Cardiac muscle cell (in vitro differentiated cells and primary cell): ENCODE measurements around the gene ANKRD11. TPM values are rescaled to one million over a fixed set of nuclear protein-coding genes. Genes with fewer than 3 reads are reported as not detected.
A peak's percentile ranks its signal among the peaks of the same experiment; 100 is the strongest.

Source experiments
- DNase-seq, 2 donors: peaks; one replicate each; pipeline versions ENCODE4 v3.0.0 to v3.0.0-alpha.2; 2010 to 2017; ENCODE audit warnings: low read depth in 1 of 2, low spot score in 1 of 2
- H3K27ac ChIP-seq: fragments of 200-600 bp; sonication (generic); 2 replicates; pipeline ENCODE4 v1.5.1; 2016
- H3K27me3 ChIP-seq: fragments of 200-600 bp; sonication (generic); 2 replicates; pipeline ENCODE4 v1.6.0; 2016; ENCODE audit warnings: control low read depth
- H3K36me3 ChIP-seq: fragments of 200-600 bp; sonication (generic); 2 replicates; pipeline ENCODE4 v1.5.1; 2016; ENCODE audit warnings: control low read depth
- H3K4me1 ChIP-seq: fragments of 200-600 bp; sonication (generic); 2 replicates; pipeline ENCODE4 v1.8.1; 2017; ENCODE audit warnings: low read depth, mild to moderate bottlenecking, mixed run types
- H3K4me3 ChIP-seq: fragments of 200-600 bp; sonication (generic); 2 replicates; pipeline ENCODE4 v1.5.1; 2016; ENCODE audit warnings: mild to moderate bottlenecking
- H3K9me3 ChIP-seq: fragments of 200-600 bp; sonication (generic); 2 replicates; pipeline ENCODE4 v1.5.1; 2017; ENCODE audit warnings: low read depth, mild to moderate bottlenecking, control low read depth
- polyA plus RNA-seq: library from polyadenylated mRNA; unstranded; fragments of >200 nt; fragmentation: Nextera tagmentation; extraction: Ambion mirVana; gene quantifications from 2 replicates; pipeline ENCODE4 v1.2.1, GENCODE V29; 2016
- total RNA-seq: library from RNA; depleted of rRNA; stranded (reverse); fragments of >200 nt; gene quantifications from 2 replicates; pipeline ENCODE4 v1.2.3, GENCODE V29; 2016
- TF ChIP-seq, protein P1 (sequence below): IDR thresholded peaks from 2 replicates; pipeline ENCODE4 v1.5.1; 2012; ENCODE audit warnings: low read depth, mild to moderate bottlenecking, low read length

The ANKRD11 gene
- total and polyA plus RNA-seq, 2 experiments from 2014 or later, result 111 to 131 TPM

DNA sequence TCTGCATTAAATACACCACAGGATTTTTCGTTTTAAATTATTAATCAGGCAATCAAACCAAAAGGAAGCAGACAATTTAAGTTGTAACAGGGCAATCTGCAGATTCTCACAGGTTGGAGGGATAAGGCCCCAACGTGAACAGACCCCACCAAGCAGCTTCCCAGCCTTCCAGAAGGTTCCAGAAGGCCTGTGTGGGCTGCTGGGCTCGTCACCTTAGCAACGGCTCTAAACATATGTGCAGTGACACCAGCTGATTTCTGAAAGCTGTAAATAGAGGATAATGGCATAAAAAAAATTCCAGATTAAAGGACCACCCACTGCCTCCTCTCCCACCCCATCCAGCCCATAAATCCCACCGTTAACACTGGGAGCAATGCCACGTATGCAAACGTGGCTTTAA, 149.1 kb downstream of the ANKRD11 start:
- no peak overlapping the region for H3K4me3 ChIP-seq
- no peak for DNase-seq
- H3K27ac ChIP-seq, result no peak overlapping the region
- no peaks in the 10 kb centered on the region for H3K36me3 ChIP-seq
- no peaks in the 10 kb centered on the region for H3K9me3 ChIP-seq
- H3K4me1 ChIP-seq, result peaks cover 25% of the 10 kb centered on the region
- H3K27me3 ChIP-seq, result no peaks in the 10 kb centered on the region
- TF ChIP-seq, protein P1, sequence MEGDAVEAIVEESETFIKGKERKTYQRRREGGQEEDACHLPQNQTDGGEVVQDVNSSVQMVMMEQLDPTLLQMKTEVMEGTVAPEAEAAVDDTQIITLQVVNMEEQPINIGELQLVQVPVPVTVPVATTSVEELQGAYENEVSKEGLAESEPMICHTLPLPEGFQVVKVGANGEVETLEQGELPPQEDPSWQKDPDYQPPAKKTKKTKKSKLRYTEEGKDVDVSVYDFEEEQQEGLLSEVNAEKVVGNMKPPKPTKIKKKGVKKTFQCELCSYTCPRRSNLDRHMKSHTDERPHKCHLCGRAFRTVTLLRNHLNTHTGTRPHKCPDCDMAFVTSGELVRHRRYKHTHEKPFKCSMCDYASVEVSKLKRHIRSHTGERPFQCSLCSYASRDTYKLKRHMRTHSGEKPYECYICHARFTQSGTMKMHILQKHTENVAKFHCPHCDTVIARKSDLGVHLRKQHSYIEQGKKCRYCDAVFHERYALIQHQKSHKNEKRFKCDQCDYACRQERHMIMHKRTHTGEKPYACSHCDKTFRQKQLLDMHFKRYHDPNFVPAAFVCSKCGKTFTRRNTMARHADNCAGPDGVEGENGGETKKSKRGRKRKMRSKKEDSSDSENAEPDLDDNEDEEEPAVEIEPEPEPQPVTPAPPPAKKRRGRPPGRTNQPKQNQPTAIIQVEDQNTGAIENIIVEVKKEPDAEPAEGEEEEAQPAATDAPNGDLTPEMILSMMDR, result no peak

- H3K27me3 ChIP-seq, result no peaks in the 10 kb centered on the region
- no peaks in the 10 kb centered on the region for H3K9me3 ChIP-seq
- TF ChIP-seq, protein P1, result no peak
- no peaks in the 10 kb centered on the region for H3K36me3 ChIP-seq
- no peak overlapping the region for H3K27ac ChIP-seq
- no peak overlapping the region for H3K4me3 ChIP-seq
- DNase-seq, result no peak
- H3K4me1 ChIP-seq, result peaks cover 23% of the 10 kb centered on the region
Measured at GRCh38 chr16:89338863-89339262, 151.5 kb downstream of the ANKRD11 start.

DNA sequence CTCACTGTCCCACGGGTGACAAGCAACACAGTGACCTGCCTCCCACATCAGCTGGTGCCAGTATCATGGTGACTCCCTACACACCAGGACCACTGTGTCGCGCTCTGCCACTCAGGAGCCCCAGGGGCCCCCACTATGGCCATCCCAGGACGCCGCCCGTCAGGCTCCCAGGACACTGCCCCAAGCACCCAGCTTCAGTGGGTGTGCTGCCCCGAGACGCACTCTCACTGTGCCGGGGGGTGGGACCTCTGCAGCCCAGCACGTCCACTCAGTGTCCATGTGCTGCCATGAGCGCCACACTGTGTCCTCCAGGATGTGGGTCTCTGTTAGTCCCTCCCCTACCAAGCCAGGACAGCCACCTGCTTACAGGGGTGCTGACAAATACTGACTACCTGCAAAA, 152.4 kb downstream of the ANKRD11 start:
- Histone ChIP-seq H3K4me1 (peaks cover 28% of the 10 kb centered on the region), H3K27me3 (no peaks in the 10 kb centered on the region), H3K4me3 (no peak overlapping the region), H3K9me3 (no peaks in the 10 kb centered on the region), H3K36me3 (no peaks in the 10 kb centered on the region), H3K27ac (no peak overlapping the region)
- DNase-seq, result no peak
- TF ChIP-seq, protein P1, result no peak

GRCh38 chr16:89335803-89336485, 154.4 kb downstream of the ANKRD11 start:
- Histone ChIP-seq H3K4me1 (peaks cover 34% of the 10 kb centered on the region), H3K27ac (peak overlapping the region; percentile 80), H3K36me3 (no peaks in the 10 kb centered on the region), H3K27me3 (no peaks in the 10 kb centered on the region), H3K4me3 (no peak overlapping the region), H3K9me3 (no peaks in the 10 kb centered on the region)
- no peak for DNase-seq
- TF ChIP-seq, protein P1, result no peak

GRCh38 chr16:89334988-89335802, 155.2 kb downstream of the ANKRD11 start:
- no peaks in the 10 kb centered on the region for H3K36me3 ChIP-seq
- DNase-seq, result no peak
- H3K4me3 ChIP-seq, result no peak overlapping the region
- H3K27me3 ChIP-seq, result no peaks in the 10 kb centered on the region
- TF ChIP-seq, protein P1, result peak; percentile 14
- H3K9me3 ChIP-seq, result no peaks in the 10 kb centered on the region
- H3K27ac ChIP-seq, result peak overlapping the region; percentile 80
- H3K4me1 ChIP-seq, result peaks cover 34% of the 10 kb centered on the region
